Measurements from ENCODE around the gene NAT14. TPM values are rescaled to one million over a fixed set of nuclear protein-coding genes. Genes with fewer than 3 reads are reported as not detected.

The NAT14 gene
- polyA plus RNA-seq, 2 of the 4 experiments (the other 2 are of a cell fraction) = 16.8 to 50.3 TPM

GRCh38 chr19:55454787-55455243, 30.2 kb upstream of the NAT14 start:
- 5% methylated on average over 7 of the region's 14 CpGs for WGBS (ENCODE audit: missing lambda C conversion rate)
- H3K27ac ChIP-seq = no peak overlapping the region
- POLR2A ChIA-PET = no interaction called here
- H3K9me3 ChIP-seq = no peaks in the 10 kb centered on the region
- TF ChIP-seq HEYL (CRISPR knock-in tag; IDR thresholded peaks at IDR 0.05) = no peak
- peak; percentile 64 for TF ChIP-seq SMC3 (IDR thresholded peaks at IDR 0.05)
- TF ChIP-seq CTCF (IDR thresholded peaks at IDR 0.05) = peak; percentile 78
- peak; percentile 60 to 77 for TF ChIP-seq RAD21 (conservative IDR thresholded peaks at IDR 0.05 in 1 of 2, IDR thresholded peaks at IDR 0.05 in 1 of 2)
- FAIRE-seq (no peak), ATAC-seq (peak; percentile 70 to 82), DNase-seq (ENCODE audit: low read depth in 1 of 2, low spot score in 1 of 2) (peak; percentile 78 to 92)
- H3K4me3 ChIP-seq = no peak overlapping the region
- peaks cover 27% of the 10 kb centered on the region for H3K4me1 ChIP-seq
- CTCF ChIA-PET = interaction anchor here (0.7 to 4.3 kb wide), 11 partner anchors 13 to 319 kb away, joined by 3 to 39 read pairs (median 7); no protein-coding TSS in a partner anchor
- no peak overlapping the region for H3K4me2 ChIP-seq

GRCh38 chr19:55455576-55456235, 29.3 kb upstream of the NAT14 start:
- 63% methylated on average over 9 of the region's 11 CpGs for whole genome bisulfite sequencing (ENCODE audit: missing lambda C conversion rate)
- TF ChIP-seq CTCF (IDR thresholded peaks at IDR 0.05) (no peak), EHF (CRISPR knock-in tag; IDR thresholded peaks at IDR 0.05) (no peak), CHD2 (IDR thresholded peaks at IDR 0.05; ENCODE audit: low read length, partially characterized antibody) (no peak), EP300 (IDR thresholded peaks at IDR 0.05) (no peak), MYC (IDR thresholded peaks at IDR 0.05; ENCODE audit: borderline replicate concordance, low read length) (no peak), RCOR1 (IDR thresholded peaks at IDR 0.05; ENCODE audit: low read depth, low read length) (no peak), TFCP2L1 (CRISPR knock-in tag; IDR thresholded peaks at IDR 0.05) (no peak), ZFP36 (IDR thresholded peaks at IDR 0.05; ENCODE audit: borderline replicate concordance, partially characterized antibody) (no peak), SMC3 (IDR thresholded peaks at IDR 0.05) (no peak), MAX (IDR thresholded peaks at IDR 0.05) (no peak), CEBPB (IDR thresholded peaks at IDR 0.05) (no peak), EHMT2 (IDR thresholded peaks at IDR 0.05; ENCODE audit: low read depth) (no peak), KDM1A (IDR thresholded peaks at IDR 0.05; ENCODE audit: low read depth) (no peak)
- DNase-seq (ENCODE audit: low read depth in 1 of 2, low spot score in 1 of 2) (no peak), ATAC-seq (no peak), FAIRE-seq (no peak)
- no peak overlapping the region for H3K4me2 ChIP-seq
- POLR2A ChIA-PET = no interaction called here
- CTCF ChIA-PET = interaction anchor here (0.9 to 4.3 kb wide), 5 partner anchors 12 to 158 kb away, joined by 3 to 39 read pairs (median 7); no protein-coding TSS in a partner anchor
- peaks cover 35% of the 10 kb centered on the region for H3K4me1 ChIP-seq
- H3K27ac ChIP-seq = no peak overlapping the region
- no peaks in the 10 kb centered on the region for H3K9me3 ChIP-seq
- H3K4me3 ChIP-seq = no peak overlapping the region

- DNase-seq (ENCODE audit: low read depth in 1 of 2, low spot score in 1 of 2) = no peak
- no peak for ATAC-seq
- POLR2A ChIA-PET = no interaction called here
- CTCF ChIA-PET = interaction anchor here (1.4 to 3.7 kb wide), 3 partner anchors 11 to 315 kb away, joined by 3 to 39 read pairs (median 7); no protein-coding TSS in a partner anchor
- H3K4me2 ChIP-seq = no peak overlapping the region
- no peaks in the 10 kb centered on the region for H3K9me3 ChIP-seq
- peaks cover 33% of the 10 kb centered on the region for H3K4me1 ChIP-seq
- no peak for TF ChIP-seq MYC (IDR thresholded peaks at IDR 0.05; ENCODE audit: borderline replicate concordance, low read length)
- TF ChIP-seq EP300 (IDR thresholded peaks at IDR 0.05) = no peak
- no peak for TF ChIP-seq REST (IDR thresholded peaks at IDR 0.05)
- no peak for FAIRE-seq
- 88% methylated on average over 14 of the region's 14 CpGs for WGBS (ENCODE audit: missing lambda C conversion rate)
- no peak overlapping the region for H3K27ac ChIP-seq
- H3K4me3 ChIP-seq = no peak overlapping the region
These were observed 28.6 kb upstream of the NAT14 start for GRCh38 chr19:55456347-55456746.
